Progenitor cell of endocrine pancreas (in vitro differentiated cells): Measurements from ENCODE around the gene SMPD3. TPM values are rescaled to one million over a fixed set of nuclear protein-coding genes. Genes with fewer than 3 reads are reported as not detected.

ENCODE experiments used
- DNase-seq: peaks from one replicate; pipeline ENCODE4 v3.0.0; 2021; ENCODE audit warnings: low spot score; ENCODE audit not compliant: unreplicated experiment
- H3K27ac Mint-ChIP-seq: 2 replicates; pipeline ENCODE4 v1.8.0; 2021; ENCODE audit warnings: mild to moderate bottlenecking, moderate library complexity, mixed read lengths
- H3K27me3 Mint-ChIP-seq: 2 replicates; pipeline ENCODE4 v1.8.0; 2021; ENCODE audit warnings: mixed read lengths
- H3K36me3 Mint-ChIP-seq: 2 replicates; pipeline ENCODE4 v1.8.0; 2022; ENCODE audit warnings: mixed read lengths; ENCODE audit not compliant: insufficient read depth
- H3K4me1 Mint-ChIP-seq: 2 replicates; pipeline ENCODE4 v1.8.0; 2021; ENCODE audit warnings: low read depth, mixed read lengths
- H3K4me3 Mint-ChIP-seq: 2 replicates; pipeline ENCODE4 v1.8.0; 2021; ENCODE audit warnings: low read depth, mild to moderate bottlenecking, moderate library complexity, mixed read lengths
- H3K9me3 Mint-ChIP-seq: 2 replicates; pipeline ENCODE4 v1.8.0; 2021; ENCODE audit warnings: low read depth, mixed read lengths
- CTCF ChIP-seq: fragments of 200-600 bp; sonication (generic); IDR thresholded peaks from one replicate; pipeline ENCODE4 v1.5.0; 2021; ENCODE audit warnings: antibody characterized with exemption, mild to moderate bottlenecking; ENCODE audit not compliant: unreplicated experiment
- total RNA-seq: library from RNA; stranded (reverse); gene quantifications from 2 replicates; pipeline ENCODE4 v1.2.1, GENCODE V29; 2021

The SMPD3 gene
- total RNA-seq, 1 donor from 2014 or later = 1.7 TPM

- Mint-ChIP-seq H3K4me3 (no peak overlapping the region), H3K27ac (peak overlapping the region; percentile 49), H3K4me1 (peaks cover 32% of the 10 kb centered on the region), H3K9me3 (no peaks in the 10 kb centered on the region), H3K27me3 (peaks cover 22% of the 10 kb centered on the region), H3K36me3 (no peaks in the 10 kb centered on the region)
- TF ChIP-seq CTCF = no peak
- DNase-seq = no peak
Observed at GRCh38 chr16:68374961-68375660, 73.2 kb downstream of the SMPD3 start.

GRCh38 chr16:68374246-68374805 is 74.0 kb downstream of the SMPD3 start:
- H3K27ac Mint-ChIP-seq = no peak overlapping the region

GRCh38 chr16:68373528-68374245 is 74.6 kb downstream of the SMPD3 start:
- H3K27ac Mint-ChIP-seq = no peak overlapping the region
- H3K9me3 Mint-ChIP-seq = no peaks in the 10 kb centered on the region
- peaks cover 30% of the 10 kb centered on the region for H3K4me1 Mint-ChIP-seq
- no peak for DNase-seq
- peaks cover 15% of the 10 kb centered on the region for H3K27me3 Mint-ChIP-seq
- TF ChIP-seq CTCF = no peak
- no peak overlapping the region for H3K4me3 Mint-ChIP-seq
- H3K36me3 Mint-ChIP-seq = no peaks in the 10 kb centered on the region

More at GRCh38 chr16:68374246-68374805, 74.0 kb downstream of the SMPD3 start:
- Mint-ChIP-seq H3K4me3 (no peak overlapping the region), H3K36me3 (no peaks in the 10 kb centered on the region), H3K27me3 (peaks cover 21% of the 10 kb centered on the region), H3K4me1 (peaks cover 31% of the 10 kb centered on the region), H3K9me3 (no peaks in the 10 kb centered on the region)
- TF ChIP-seq CTCF = peak; percentile 6
- DNase-seq = no peak

- H3K36me3 Mint-ChIP-seq = no peaks in the 10 kb centered on the region
- no peak overlapping the region for H3K4me3 Mint-ChIP-seq
- H3K27ac Mint-ChIP-seq = no peak overlapping the region
- H3K27me3 Mint-ChIP-seq = peaks cover 14% of the 10 kb centered on the region
- no peaks in the 10 kb centered on the region for H3K9me3 Mint-ChIP-seq
- DNase-seq = no peak
- peaks cover 34% of the 10 kb centered on the region for H3K4me1 Mint-ChIP-seq
- no peak for TF ChIP-seq CTCF
Observed at GRCh38 chr16:68372806-68373205, 75.5 kb downstream of the SMPD3 start.

- Mint-ChIP-seq H3K9me3 (no peaks in the 10 kb centered on the region), H3K4me1 (peaks cover 34% of the 10 kb centered on the region), H3K27me3 (peaks cover 14% of the 10 kb centered on the region), H3K27ac (no peak overlapping the region), H3K4me3 (no peak overlapping the region), H3K36me3 (no peaks in the 10 kb centered on the region)
- no peak for DNase-seq
- no peak for TF ChIP-seq CTCF
Observed at GRCh38 chr16:68372381-68372720, 76.0 kb downstream of the SMPD3 start.
